GM23338 (cell line): ENCODE measurements around the gene MBTPS2.

Experiments used
- CREB1 ChIP-seq: fragments of 250-450 bp; sonication (Bioruptor Pico); IDR thresholded peaks from 2 replicates; pipeline ENCODE4 v1.5.0; 2020; ENCODE audit warnings: low read depth, mild to moderate bottlenecking, moderate library complexity
- CTCF ChIP-seq, 2 experiments: fragments of 200-600 bp in 1 of 2; sonication (generic) in 1 of 2; conservative IDR thresholded peaks; 2 replicates each; pipeline versions ENCODE4 v1.5.1 to v1.6.1; 2016 to 2017; ENCODE audit warnings: antibody characterized with exemption in 2 of 2, low read depth in 2 of 2, mild to moderate bottlenecking in 2 of 2, moderate library complexity in 1 of 2
- ETS1 ChIP-seq: IDR thresholded peaks from 2 replicates; pipeline ENCODE4 v1.6.1; 2016; ENCODE audit warnings: antibody characterized with exemption
- EZH2 ChIP-seq: fragments of 200-600 bp; sonication (generic); IDR thresholded peaks from one replicate; pipeline ENCODE4 v1.8.0; 2017; ENCODE audit warnings: antibody characterized with exemption, mild to moderate bottlenecking, low read depth; ENCODE audit not compliant: unreplicated experiment
- EZH2phosphoT487 ChIP-seq: fragments of 200-600 bp; sonication (generic); IDR thresholded peaks from one replicate; pipeline ENCODE4 v1.8.1; 2018; ENCODE audit warnings: antibody characterized with exemption; ENCODE audit not compliant: unreplicated experiment
- JUNB ChIP-seq: IDR thresholded peaks from one replicate; pipeline ENCODE4 v1.6.1; 2016; ENCODE audit warnings: antibody characterized with exemption; ENCODE audit not compliant: unreplicated experiment
- POLR2AphosphoS5 ChIP-seq: IDR thresholded peaks from 2 replicates; pipeline ENCODE4 v1.6.1; 2016; ENCODE audit warnings: antibody characterized with exemption, low read depth
- REST ChIP-seq: IDR thresholded peaks from one replicate; pipeline ENCODE4 v1.6.1; 2018; ENCODE audit warnings: antibody characterized with exemption; ENCODE audit not compliant: unreplicated experiment
- STAT1 ChIP-seq: IDR thresholded peaks from one replicate; pipeline ENCODE4 v1.6.1; 2016; ENCODE audit warnings: antibody characterized with exemption; ENCODE audit not compliant: unreplicated experiment
- ZNF114 ChIP-seq: fragments of 250-450 bp; sonication (Bioruptor Pico); IDR thresholded peaks from 2 replicates; pipeline ENCODE4 v1.5.0; 2020; ENCODE audit warnings: mild to moderate bottlenecking, moderate library complexity
- ZNF462 ChIP-seq: fragments of 250-450 bp; sonication (Bioruptor Pico); IDR thresholded peaks from 2 replicates; pipeline ENCODE4 v1.5.0; 2020; ENCODE audit warnings: mild to moderate bottlenecking, moderate library complexity

- TF ChIP-seq STAT1 (no peak), CTCF (conservative IDR thresholded peaks at IDR 0.05; ENCODE audit: low read depth in 2 of 2) (no peak), REST (no peak), CREB1 (no peak), ETS1 (no peak), EZH2 (no peak), POLR2AphosphoS5 (no peak), JUNB (no peak), EZH2phosphoT487 (no peak), ZNF462 (CRISPR knock-in tag) (no peak), ZNF114 (no peak)
These were observed 17.1 kb downstream of the MBTPS2 start for GRCh38 chrX:21856504-21856903.
